NCI-H2081 (cell line): Measurements from ENCODE around the gene CST4.
"Not testable (repeated sequence)": the region's sequence is repeated elsewhere in the genome, so short reads cannot be mapped to it uniquely, and the experiment has no call there.

Experiments used
- DNase-seq, 2 experiments: peaks; one replicate each; lab custom pipeline; 2025; lab: John Stamatoyannopoulos, UW

CST4 gene

DNA sequence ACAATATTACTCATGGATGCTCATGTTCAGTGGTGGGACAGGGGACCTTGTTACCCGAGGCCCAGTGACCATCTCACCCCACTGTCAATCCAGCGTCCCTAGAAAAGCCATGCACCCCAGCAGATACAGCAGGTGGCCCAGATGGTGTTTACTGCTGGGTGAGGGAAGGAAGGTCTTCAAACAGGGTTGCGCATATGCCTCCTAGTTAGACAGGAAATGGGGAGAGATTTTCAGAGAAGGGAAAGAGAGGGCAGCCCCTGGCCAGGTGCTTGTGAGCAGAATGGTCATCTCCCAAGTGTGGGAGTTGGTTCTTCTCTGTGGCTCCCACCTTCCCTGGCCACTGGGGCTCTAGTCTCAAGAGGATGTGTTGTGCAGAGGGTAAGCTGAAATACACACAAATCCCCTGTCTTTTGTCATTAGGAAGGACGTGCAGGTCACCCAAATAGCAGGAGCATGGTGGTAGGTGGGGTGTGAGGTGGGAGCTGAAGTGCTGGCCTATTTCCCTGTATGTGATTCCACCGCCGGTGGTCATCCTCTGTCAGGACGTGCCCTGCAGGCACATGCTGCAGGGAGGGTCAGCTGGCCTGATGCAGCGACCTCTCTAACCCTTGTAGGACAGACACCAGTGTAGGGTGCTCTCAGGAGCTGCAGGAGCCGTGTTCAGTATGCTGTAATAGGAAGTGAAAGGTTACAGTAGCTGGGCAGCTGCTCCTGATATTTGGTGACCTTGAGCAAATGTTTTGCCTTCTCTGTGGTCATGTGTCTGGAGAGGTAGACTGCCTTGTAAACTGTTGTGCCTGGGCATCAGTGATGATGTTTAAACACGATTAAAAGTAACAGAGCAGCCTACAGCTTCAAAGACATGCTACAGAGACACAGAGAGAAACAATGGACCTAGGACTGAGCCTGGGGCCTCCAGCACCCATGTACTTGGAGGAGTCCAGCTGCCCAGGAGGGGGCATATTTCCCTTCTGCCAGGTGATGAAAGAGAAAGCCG lies 47.9 kb downstream of the CST4 start:
- DNase-seq = no peak

GRCh38 chr20:23640018-23640601 lies 48.7 kb downstream of the CST4 start:
- no peak for DNase-seq

- no peak for DNase-seq
Observed at GRCh38 chr20:23639490-23639958, 49.3 kb downstream of the CST4 start.

DNA sequence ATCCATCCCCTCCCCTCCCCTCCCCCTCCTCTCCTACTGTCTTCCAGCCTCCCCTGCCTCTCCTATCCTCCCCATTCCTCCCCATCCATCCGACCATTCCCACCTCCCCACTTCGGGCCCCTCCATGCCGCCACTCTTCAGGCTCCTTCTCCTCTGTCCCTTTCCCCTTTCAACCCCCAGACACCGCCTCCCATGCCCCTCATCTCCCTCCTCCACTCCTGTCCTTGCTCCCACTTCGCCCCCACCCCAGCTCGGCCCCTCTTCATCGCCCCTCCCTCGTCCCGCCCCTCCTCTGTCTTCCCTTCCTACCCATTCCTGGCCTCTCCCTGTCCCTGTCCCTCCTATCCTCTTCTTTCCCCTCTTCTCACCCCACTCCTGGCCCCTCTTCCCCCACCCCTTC lies 50.5 kb downstream of the CST4 start:
- DNase-seq = no peak

- DNase-seq = peak; percentile 77 to 86
Observed at GRCh38 chr20:23637282-23638221, 51.3 kb downstream of the CST4 start, which contains the start of gene CST3. Gene CST3 (minus strand): TSS chr20:23637955. CDS start chr20:23637862, 93 bp downstream.

DNA sequence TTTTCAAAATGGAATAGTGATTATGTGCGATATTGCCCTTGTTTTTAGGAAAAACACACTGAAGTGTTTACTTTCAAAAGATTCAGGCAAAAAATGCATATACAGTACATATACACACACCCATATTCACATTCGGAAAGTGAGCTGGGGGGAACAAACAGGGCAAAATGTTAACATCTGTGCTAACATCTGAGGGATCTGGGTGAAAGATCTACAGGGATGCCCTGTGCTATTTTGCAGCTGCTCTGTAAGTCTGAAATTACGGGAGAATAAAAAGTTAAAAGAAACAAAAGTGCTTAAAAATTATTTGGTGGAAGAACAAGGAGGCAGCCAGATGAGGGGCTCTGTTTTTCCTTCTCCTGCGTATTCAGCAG lies 51.9 kb downstream of the CST4 start:
- no peak for DNase-seq

DNA sequence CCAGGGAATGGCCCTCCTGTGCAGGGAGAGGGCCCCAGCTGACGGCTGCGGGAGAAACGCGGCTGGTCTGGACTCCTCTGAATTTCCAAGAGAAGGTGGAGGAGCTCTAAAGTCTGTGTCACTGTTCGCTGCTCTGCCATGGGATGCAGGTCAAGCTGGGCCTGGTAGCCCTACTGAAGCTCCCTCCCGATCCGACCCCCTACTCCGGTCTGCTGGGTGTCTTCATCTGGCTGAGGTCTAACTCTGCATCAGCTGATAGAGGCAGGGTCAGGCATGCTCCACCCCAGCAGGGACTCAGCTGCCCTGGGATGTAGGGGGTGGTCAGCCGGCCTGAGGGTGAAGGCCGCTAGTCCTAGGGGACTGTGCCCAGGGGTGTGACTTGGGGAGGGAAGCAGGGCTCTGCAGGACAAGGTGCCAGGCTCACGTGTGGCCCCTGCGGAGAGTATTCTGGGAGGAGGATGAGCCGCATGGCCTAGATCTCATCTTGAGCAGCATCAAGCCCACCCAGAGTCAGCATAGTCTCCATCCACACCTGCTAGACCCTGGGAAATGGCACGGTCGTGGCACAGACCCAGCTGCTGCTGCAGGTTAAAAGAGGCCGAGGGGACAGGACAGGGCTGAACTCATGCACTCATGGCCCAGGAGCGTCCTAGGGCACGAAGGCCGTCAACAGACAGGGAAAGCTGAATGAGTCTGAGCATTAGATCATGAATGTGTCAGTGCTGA lies 52.5 kb downstream of the CST4 start:
- DNase-seq = no peak

DNA sequence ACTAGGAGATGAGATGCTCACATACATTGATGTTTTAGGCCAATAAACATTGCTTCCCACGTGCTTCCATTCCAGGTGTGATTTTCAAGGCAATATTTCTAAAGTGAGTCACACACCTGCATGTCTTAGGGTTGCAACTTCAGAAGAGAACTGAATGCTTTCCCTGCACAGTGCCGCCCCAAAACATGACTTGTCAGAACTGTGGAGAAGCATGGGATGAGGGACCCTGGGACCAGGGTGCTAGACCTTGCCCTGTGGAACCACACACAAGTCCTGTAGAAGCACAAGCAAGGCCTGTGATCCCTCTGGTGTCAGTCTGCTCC lies 53.1 kb downstream of the CST4 start:
- not testable (repeated sequence) for DNase-seq
